NOMO-1 treated with DMSO at 0.1 percent for 48 hours (cell line): ENCODE results near the gene NEU2.

Experiments
- DNase-seq: peaks from one replicate; lab custom pipeline; 2025; ENCODE audit not compliant: unreplicated experiment; lab: John Stamatoyannopoulos, UW

NEU2 gene

DNA sequence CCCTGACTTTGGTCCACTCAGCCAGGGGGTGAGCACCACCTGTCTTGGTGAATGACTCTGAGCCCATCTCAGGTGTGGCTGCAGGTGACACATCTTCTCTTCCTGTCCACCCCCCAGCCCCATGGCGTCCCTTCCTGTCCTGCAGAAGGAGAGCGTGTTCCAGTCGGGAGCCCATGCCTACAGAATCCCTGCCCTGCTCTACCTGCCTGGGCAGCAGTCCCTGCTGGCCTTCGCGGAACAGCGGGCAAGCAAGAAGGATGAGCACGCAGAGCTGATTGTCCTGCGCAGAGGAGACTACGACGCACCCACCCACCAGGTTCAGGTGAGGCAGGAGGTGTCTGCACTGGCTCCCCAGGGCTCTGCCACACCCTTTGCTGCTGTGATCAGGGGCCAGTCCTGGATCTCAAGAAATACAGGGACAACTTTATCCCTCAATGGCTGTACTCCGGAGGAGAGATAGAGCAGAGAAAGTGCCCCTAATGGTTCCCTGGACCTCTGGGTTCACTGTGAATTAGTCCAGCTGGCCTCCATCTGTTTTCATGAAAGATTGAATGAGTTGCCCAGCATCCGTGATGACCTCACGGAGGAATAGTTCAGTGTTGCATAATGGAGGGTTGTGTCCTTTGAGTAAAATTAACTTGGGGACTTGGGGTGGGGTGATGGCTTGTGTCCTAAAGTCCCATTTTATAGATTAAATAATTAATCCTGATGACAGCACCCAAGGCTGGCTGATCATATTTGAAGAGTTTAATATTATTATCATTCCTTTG lies at the start of gene NEU2:
Gene NEU2 (plus strand): TSS at position 122 of the 770 bp plus-strand sequence. CDS start 0 bp downstream, at position 122.
- DNase-seq = no peak

DNA sequence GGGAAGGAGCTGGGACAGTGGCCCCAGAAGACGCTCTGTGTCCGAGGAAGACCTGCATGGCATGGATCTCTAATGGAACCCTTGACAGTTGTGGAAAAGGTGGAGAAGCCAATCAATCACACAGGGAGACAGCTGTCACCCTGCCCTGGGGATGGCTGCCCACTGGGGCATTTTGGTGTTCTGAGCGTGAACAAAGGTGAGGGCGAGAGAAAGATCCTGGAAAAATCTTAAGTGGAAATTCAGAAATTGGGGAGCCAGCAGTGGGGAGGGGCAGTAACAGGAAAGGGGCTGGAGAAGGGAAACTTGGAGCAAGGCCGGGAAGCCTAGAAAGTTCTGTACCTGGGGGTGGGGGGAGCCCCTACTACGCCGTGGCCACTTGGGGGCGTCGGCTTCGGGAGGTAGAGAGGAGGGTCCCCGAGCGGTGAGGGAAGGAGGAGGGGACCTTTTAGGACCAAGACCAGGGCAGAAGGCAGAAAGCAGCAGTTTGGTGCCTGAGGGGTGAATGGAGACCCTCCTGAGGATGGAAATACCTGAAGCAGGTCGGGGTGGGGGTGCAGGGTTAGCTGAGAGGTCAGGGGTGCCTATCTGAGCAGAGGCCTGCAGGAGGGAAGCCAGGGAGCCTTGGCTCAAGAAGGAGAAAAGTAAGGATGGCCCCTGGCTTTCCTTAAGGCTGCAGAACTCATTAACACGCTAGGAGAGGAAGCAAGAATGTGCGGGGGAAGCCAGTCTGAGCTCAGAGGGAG lies 49.4 kb upstream of the NEU2 start:
- no peak for DNase-seq

GRCh38 chr2:232983669-232984140 lies 48.8 kb upstream of the NEU2 start:
- no peak for DNase-seq

- DNase-seq = no peak
These were observed 47.8 kb upstream of the NEU2 start for GRCh38 chr2:232984451-232985207.

DNA sequence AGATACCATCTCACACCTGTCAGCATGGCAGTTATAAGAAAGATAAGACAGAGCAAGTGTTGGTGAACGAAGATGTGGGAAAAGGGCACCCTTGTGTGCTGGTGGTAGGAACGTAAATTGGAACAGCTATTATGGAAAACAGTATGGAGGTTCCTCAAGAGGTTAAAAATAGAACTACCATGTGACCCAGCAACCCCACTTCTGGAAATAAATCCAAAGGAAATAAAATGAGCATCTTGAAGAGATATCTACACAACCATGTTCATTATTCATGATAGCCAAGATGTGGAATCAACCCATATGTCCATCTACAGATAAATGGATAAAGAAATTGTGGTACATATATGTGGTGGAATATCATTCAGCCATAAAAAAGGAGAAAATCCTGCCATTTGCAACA lies 46.3 kb upstream of the NEU2 start:
- DNase-seq = no peak

DNA sequence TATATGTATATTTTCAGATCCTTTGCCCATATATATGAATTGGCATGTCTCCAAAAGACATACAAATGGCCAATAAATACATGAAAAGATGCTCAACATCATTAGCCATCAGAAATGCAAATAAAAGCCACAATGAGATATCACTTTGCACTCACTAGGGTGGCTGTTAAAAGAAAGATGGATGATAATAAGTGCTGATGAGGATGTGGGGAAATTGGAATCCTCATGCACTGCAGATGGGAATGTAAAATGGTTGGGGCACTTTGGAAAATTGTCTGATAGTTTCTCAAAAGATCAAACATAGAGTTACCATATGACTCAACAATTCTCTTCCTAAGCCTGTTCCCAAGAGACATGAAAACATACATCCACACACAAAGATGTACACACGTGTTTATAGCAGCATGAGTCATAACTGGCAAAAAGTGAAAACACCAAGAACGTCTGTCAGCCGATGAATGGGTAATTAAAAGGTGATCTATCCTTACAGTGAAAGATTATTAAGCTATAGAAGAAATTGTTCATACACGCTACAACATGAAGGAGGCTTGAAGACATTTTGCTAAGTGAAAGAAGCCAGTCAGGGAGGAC lies 39.1 kb upstream of the NEU2 start:
- no peak for DNase-seq

DNA sequence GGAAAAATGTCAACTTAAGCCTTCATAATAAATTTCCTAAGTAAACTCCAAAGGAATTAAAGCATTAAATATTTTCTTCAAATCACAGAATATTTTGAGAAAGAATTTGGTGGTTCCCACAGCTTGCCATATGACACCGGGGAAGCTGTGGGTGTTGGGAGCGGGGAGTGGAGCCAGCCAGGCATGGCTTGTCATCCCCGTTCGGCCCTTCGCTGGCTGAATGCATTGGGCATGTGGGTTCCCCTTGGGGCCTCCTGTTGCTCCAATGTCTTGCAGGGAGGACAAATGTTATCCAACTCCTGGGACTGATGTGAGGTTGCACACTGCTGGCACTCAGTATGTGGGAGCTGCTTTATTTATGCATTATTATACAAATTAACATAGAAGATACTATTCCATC lies 38.0 kb upstream of the NEU2 start:
- no peak for DNase-seq

- DNase-seq = no peak
These were observed 34.5 kb upstream of the NEU2 start for GRCh38 chr2:232997749-232998665.

DNA sequence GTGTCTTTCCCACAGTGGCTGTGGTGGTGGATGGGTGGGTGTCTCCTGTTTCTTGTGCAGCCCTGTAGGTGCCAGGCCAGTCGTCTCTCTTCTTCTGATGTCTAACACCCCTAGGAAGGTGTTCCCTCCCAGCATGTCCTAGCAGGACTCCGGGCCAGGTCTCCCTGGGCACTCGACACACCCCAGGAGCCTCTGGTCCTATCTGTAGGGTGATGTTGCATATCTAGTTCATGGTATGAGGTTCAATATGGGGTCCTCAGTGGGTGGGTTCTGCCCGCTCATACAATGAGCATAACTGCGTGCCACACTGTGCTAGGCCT lies 33.8 kb upstream of the NEU2 start:
- no peak for DNase-seq

- no peak for DNase-seq
These were observed 33.1 kb upstream of the NEU2 start for GRCh38 chr2:232999354-232999753.

DNA sequence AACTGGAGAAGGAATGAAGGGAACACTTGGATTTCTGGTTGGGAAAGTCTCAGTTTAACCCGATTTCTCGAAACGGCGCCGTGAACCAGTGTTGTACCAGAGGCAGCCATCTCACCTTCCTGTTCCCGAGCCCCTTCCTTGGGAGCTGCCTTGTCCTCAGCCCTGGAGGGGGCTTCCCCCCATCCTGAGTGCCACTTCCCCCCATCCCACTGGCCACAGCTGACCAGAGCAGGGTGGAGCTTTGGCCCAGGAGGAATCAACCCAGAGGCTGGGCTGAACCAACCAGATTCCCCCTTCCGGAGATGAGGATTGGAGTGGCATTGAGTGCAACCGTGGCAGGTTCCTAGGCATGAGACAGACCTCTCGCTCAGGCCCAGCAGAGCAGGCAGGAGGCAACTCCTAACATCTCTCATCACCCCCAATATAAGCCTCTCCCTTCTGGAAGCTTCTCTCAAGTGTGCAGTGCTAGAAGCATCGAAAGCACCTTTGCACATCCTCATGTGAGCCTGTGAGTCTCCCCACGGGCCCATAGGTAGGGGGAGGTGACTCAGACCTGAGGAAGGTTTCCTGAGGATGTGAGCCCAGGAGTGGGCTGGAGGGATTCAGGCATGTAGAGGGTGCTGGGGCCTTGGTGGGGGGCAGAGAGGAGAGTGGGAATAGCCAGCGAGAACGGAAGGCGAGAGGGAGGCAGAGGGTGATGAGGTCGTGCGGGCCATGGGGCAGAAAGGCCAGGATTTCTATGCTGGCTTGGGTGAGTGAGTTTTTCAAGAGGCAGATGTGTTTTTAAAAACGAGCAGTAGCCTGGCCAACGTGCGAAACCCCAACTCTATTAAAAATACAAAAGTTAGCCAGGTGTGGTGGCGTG lies 31.4 kb upstream of the NEU2 start:
- no peak for DNase-seq

GRCh38 chr2:233002829-233003657 lies 29.4 kb upstream of the NEU2 start:
- DNase-seq = no peak

DNA sequence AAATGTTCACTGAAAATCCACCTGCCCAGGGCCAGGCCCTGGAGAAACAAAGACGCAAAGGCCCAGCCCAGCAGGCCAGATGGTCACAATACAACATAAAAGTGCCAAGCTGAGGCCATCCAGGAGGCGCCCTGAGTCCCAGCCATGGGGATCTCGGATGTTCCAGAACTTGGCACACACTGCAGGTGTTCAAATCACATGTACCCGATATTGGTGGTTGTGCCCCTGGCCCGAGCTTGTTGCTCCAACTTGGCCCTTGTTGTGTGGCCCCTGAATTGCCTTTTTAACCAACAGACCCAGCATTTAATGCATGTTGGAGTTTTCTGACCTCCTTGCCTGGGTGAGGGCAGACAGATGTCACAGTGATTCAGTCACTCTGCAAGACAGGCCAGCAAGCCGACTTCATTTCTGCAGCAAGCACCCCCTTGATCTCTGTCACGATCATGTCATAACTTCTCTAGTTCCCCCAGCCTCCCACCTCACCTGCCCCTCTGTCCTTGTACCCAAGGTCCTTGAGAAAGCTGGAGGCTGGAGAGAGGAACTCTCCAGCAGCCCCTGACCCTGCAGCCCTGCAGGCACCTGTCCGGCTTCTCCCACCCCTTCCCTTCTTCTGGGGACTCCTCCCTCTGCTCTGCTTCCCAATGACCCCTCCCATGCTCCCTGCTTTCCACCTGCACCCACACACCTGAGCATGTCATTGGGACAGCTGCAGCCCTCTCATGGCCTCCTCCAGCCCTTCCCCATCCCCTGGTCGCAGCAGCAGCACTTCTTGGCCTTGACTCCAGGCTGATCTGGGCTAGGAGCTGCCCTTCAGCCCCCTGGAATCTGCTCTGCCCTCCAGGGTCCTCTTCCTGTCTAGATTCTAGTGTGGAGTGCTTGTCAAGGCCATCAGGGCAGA lies 28.6 kb upstream of the NEU2 start:
- DNase-seq = no peak

DNA sequence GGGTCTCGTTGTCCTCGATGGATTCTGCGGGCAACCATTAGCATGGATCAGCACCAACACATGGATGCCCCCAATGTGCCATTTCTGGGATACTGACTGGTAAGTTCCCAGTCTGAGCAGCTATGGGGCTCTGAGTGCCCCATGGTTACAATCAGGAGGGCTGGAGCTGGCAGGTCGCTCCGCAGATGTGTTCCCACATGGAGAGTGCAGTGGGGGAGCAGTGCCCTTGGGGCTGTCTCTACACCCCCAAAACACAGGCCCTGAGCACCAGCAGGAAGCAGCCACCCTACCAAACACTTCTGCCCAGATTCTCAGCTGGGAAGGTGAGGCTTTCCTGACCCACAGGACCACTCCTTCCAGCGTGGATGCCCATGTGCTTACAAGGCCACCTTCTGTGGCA lies 27.4 kb upstream of the NEU2 start:
- no peak for DNase-seq

DNA sequence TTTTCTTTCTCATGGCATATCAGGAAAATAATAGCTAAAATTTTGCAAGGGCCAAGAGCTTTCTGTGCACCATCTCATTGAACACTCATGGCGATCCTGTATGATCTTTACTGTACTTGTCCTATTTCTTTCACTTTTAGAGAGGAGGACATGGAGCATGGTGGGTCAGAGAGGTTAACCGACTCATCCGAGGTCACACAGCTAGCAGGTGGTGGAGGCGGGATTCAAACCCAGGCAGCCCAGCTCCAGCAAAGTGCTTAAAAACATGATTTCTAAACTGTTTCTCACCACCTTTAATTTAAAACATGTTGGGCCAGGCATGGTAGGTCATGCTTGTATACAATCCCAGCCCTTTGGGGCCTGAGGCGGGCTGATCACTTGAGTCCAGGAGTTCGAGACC lies 25.8 kb upstream of the NEU2 start:
- DNase-seq = no peak

- DNase-seq = no peak
These were observed 25.2 kb upstream of the NEU2 start for GRCh38 chr2:233007270-233007669.

DNA sequence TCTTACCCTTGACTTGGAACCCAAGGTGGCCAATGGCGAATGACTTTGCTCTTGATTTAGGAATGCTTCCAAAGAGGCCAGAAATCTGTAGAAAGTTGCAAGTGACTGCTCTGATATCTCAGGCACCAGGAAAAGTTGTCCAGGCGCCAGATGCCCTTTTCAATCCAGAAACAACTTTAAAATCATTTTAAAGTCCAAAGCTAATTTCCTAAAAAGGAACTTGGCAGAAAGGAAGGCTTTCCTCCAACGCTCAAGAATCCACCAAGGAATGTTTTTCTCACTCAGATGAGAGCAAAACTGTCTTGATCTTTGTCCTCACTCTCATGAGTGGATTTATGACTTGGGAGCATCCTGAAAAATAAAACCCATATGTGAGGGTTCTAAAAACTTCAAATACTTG lies 24.7 kb upstream of the NEU2 start:
- no peak for DNase-seq

DNA sequence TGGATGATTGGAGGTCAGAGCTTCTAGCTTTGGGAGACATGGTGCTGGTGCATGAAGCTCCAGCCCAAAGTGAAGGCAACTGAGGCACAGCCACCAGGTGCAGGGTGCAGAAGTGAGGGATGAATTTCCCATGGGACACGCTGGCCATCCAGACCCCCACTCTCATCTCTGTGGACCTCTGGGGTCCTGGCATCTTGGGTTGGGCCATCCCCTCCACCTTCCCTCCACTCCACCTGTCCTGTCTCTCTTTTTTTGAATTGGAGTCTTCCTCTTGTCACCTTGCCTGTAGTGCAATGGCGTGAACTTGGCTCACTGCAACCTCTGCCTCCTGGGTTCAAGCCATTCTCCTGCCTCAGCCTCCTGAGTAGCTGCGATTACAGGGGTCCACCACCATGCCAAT lies 22.8 kb upstream of the NEU2 start:
- no peak for DNase-seq
